GM12878 (cell line): Measurements from ENCODE around the gene PTPRM. TPM values are rescaled to one million over a fixed set of nuclear protein-coding genes. Genes with fewer than 3 reads are reported as not detected.

Experiments used
- ATAC-seq: fragments of 200-7000 bp; cut with Tn5 transposase; 3 replicates; pipeline ENCODE4 v1.9.1; 2020; ENCODE audit warnings: mild to moderate bottlenecking, moderate library complexity
- BruUV-seq: library from RNA; stranded (reverse); fragments of 400-500 nt; replicated peaks from 2 replicates; lab custom pipeline; 2021; lab: Mats Ljungman, UMichigan
- CTCF ChIA-PET: fragments of 300-600 bp; sonication (Branson Sonifier 250); formaldehyde crosslinking; extraction: SDS; loops from one replicate; lab custom pipeline; 2021; ENCODE audit warnings: inconsistent platforms; lab: Yijun Ruan, JAX
- POLR2A ChIA-PET: fragments of 350-600 bp; formaldehyde crosslinking; extraction: SDS; loops from one replicate; lab custom pipeline; 2021; ENCODE audit warnings: inconsistent platforms; lab: Charles Lee
- RAD21 ChIA-PET: fragments of 300-600 bp; sonication (Branson Sonifier 250); formaldehyde crosslinking; loops from one replicate; lab custom pipeline; 2023; ENCODE audit warnings: antibody characterized with exemption; ENCODE audit not compliant: unreplicated experiment; lab: Charles Lee
- SMC1A ChIA-PET: fragments of 300-600 bp; sonication (Branson Sonifier 250); formaldehyde crosslinking; loops from one replicate; lab custom pipeline; 2023; ENCODE audit not compliant: unreplicated experiment, uncharacterized antibody; lab: Charles Lee
- DNase-seq: peaks from one replicate; pipeline ENCODE4 v3.0.0-alpha.2; 2011; ENCODE audit warnings: low read depth, low spot score
- FAIRE-seq: peaks from 3 replicates; lab custom pipeline; 2011; peaks lifted over from hg19 to GRCh38; lab: Jason Lieb, UNC
- H2AFZ ChIP-seq: 2 replicates; pipeline ENCODE4 v1.6.0; 2011; ENCODE audit warnings: low read depth, low read length, control low read depth; ENCODE audit not compliant: control insufficient read depth
- H3K27ac ChIP-seq: 2 replicates; pipeline ENCODE4 v1.5.1; 2011; ENCODE audit warnings: control low read depth; ENCODE audit not compliant: control insufficient read depth, insufficient read depth
- H3K27me3 ChIP-seq, 2 experiments: replicated peaks in 1 of 2; 2 replicates each; pipeline versions ENCODE4 v1.6.0 to v1.6.1; 2011; ENCODE audit warnings: low read length in 1 of 2; ENCODE audit not compliant: control insufficient read depth in 2 of 2, insufficient read depth in 2 of 2
- H3K36me3 ChIP-seq, 2 experiments: 2 replicates each; pipeline ENCODE4 v1.5.1; 2011; ENCODE audit warnings: low read length in 1 of 2; ENCODE audit not compliant: control insufficient read depth in 2 of 2, insufficient read depth in 2 of 2
- H3K4me1 ChIP-seq: 2 replicates; pipeline ENCODE4 v1.6.1; 2011; ENCODE audit warnings: mild to moderate bottlenecking, low read length, moderate library complexity, mixed read lengths; ENCODE audit not compliant: control insufficient read depth, insufficient read depth
- H3K4me2 ChIP-seq: 2 replicates; pipeline ENCODE4 v1.6.0; 2011; ENCODE audit warnings: control low read depth; ENCODE audit not compliant: control insufficient read depth, insufficient read depth
- H3K4me3 ChIP-seq: fragments of 200-600 bp; sonication (generic); 2 replicates; pipeline ENCODE4 v1.5.1; 2016
- H3K79me2 ChIP-seq: 2 replicates; pipeline ENCODE4 v1.6.0; 2011; ENCODE audit warnings: low read length; ENCODE audit not compliant: control insufficient read depth, insufficient read depth
- H3K9ac ChIP-seq: 2 replicates; pipeline ENCODE4 v1.8.0; 2011; ENCODE audit warnings: low read length, control low read depth, mixed read lengths; ENCODE audit not compliant: control insufficient read depth, insufficient read depth
- H3K9me3 ChIP-seq: replicated peaks from 3 replicates; pipeline ENCODE4 v1.5.1; 2011; ENCODE audit warnings: mild to moderate bottlenecking, low read length; ENCODE audit not compliant: control insufficient read depth, insufficient read depth
- H4K20me1 ChIP-seq: 2 replicates; pipeline ENCODE4 v1.6.0; 2011; ENCODE audit not compliant: control insufficient read depth, insufficient read depth
- MXI1 ChIP-seq: fragments of 150-350 bp; IDR thresholded peaks from 2 replicates; pipeline ENCODE4 v1.6.1; 2011; ENCODE audit warnings: low read depth, mild to moderate bottlenecking, inconsistent platforms, low read length, improper control_type of control experiment
- NFXL1 ChIP-seq: fragments of 450-650 bp; IDR thresholded peaks from 2 replicates; pipeline ENCODE4 v1.6.1; 2017; ENCODE audit warnings: antibody characterized with exemption, mild to moderate bottlenecking, borderline replicate concordance
- POU2F2 ChIP-seq: IDR thresholded peaks from 3 replicates; pipeline ENCODE4 v1.6.1; 2011; ENCODE audit warnings: low read depth, mild to moderate bottlenecking, low read length, borderline replicate concordance
- SPI1 ChIP-seq: IDR thresholded peaks from 2 replicates; pipeline ENCODE4 v1.6.1; 2011; ENCODE audit warnings: low read depth, mild to moderate bottlenecking, low read length, moderate library complexity, borderline replicate concordance; ENCODE audit not compliant: insufficient read depth
- ZBED1 ChIP-seq: IDR thresholded peaks from 2 replicates; pipeline ENCODE4 v1.6.1; 2016; ENCODE audit warnings: borderline replicate concordance
- WGBS: methylation state at CpG from one replicate; pipeline ENCODE4 v1.1.6; 2016; ENCODE audit warnings: low lambda C conversion rate; ENCODE audit not compliant: insufficient replicate concordance, insufficient coverage; ENCODE audit errors: missing lambda C conversion rate; 5-methylcytosine and 5-hydroxymethylcytosine counted together
- in situ Hi-C: fragments of 300-500 bp; cut with MboI; formaldehyde crosslinking; loops from 9 replicates; pipeline ENCODE4 v1.14.3; 2018; ENCODE audit warnings: mixed read lengths
- intact Hi-C: fragments of 100-400 bp; cut with micrococcal nuclease; formaldehyde crosslinking; loops from one replicate; pipeline ENCODE4 v1.14.2; 2022; ENCODE audit not compliant: unreplicated experiment
- polyA plus RNA-seq, 11 experiments: library from polyadenylated mRNA; depleted of rRNA in 4 of 11; unstranded in 6 of 11; stranded (reverse) in 5 of 11; fragments of >200 nt; fragmentation: Nextera tagmentation in 4 of 11; fragmentation: Illumina TruSeq in 1 of 11; extraction: Ambion mirVana in 4 of 11; extraction: Trizol in 1 of 11; gene quantifications; 1 replicate in 1 of 11; 2 replicates in 10 of 11; pipeline versions ENCODE4 v1.2.1 to v1.2.3, GENCODE V29; 2011 to 2016; ENCODE audit warnings: inconsistent platforms in 2 of 11, missing spikeins in 2 of 11, low read depth in 1 of 11
- total RNA-seq, 4 experiments: library from RNA; depleted of rRNA in 3 of 4; stranded (reverse); fragments of >200 nt in 3 of 4; fragmentation: Illumina TruSeq in 1 of 4; extraction: Trizol in 1 of 4; gene quantifications; 2 replicates each; pipeline versions ENCODE4 v1.2.1 to v1.2.3, GENCODE V29; 2013 to 2021
- TF ChIP-seq, protein P1 (sequence below): fragments of 450-650 bp; IDR thresholded peaks from 2 replicates; pipeline ENCODE4 v1.6.1; 2016; ENCODE audit warnings: mild to moderate bottlenecking, moderate library complexity, borderline replicate concordance
- TF ChIP-seq, protein P2 (sequence below): IDR thresholded peaks from 2 replicates; pipeline ENCODE4 v1.6.1; 2011; ENCODE audit warnings: mild to moderate bottlenecking, low read depth, low read length, moderate library complexity; ENCODE audit not compliant: insufficient replicate concordance
- TF ChIP-seq, protein P3 (sequence below): fragments of 450-650 bp; IDR thresholded peaks from 2 replicates; pipeline ENCODE4 v1.6.1; 2016; ENCODE audit warnings: mild to moderate bottlenecking
- TF ChIP-seq, protein P4 (sequence below): fragments of 450-650 bp; IDR thresholded peaks from 2 replicates; pipeline ENCODE4 v1.6.1; 2014; ENCODE audit warnings: mild to moderate bottlenecking

The PTPRM gene
- total and polyA plus RNA-seq, 10 of the 15 experiments (the other 5 are each of a cell fraction or from before 2014, with no cell fraction given) = 0.07 to 22.6 (median 0.60) TPM

DNA sequence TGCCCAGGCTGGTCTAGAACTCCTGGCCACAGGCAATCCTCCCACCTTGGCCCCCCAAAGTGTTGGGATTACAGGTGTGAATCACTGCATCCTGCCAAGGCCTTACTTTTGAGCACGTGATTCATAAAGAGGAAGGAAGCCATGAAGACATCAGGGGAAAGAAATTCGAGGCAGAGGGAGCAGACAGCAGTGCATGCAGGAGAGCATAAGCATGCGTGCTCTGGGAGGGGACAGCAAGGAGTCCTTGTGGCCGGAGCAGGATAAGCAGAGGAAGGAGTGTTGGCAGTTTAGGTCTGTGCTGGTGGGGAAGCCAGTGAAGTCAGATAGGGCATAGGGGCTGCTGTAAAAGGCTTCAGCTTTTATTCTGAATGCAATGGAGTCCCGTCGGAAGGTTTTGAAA, 641.6 kb downstream of the PTPRM start:
- H3K27me3 ChIP-seq = no peaks in the 10 kb centered on the region
- SMC1A ChIA-PET = no interaction called here
- TF ChIP-seq POU2F2 (no peak), SPI1 (no peak), MXI1 (no peak), NFXL1 (no peak), ZBED1 (no peak)
- TF ChIP-seq, protein P1, sequence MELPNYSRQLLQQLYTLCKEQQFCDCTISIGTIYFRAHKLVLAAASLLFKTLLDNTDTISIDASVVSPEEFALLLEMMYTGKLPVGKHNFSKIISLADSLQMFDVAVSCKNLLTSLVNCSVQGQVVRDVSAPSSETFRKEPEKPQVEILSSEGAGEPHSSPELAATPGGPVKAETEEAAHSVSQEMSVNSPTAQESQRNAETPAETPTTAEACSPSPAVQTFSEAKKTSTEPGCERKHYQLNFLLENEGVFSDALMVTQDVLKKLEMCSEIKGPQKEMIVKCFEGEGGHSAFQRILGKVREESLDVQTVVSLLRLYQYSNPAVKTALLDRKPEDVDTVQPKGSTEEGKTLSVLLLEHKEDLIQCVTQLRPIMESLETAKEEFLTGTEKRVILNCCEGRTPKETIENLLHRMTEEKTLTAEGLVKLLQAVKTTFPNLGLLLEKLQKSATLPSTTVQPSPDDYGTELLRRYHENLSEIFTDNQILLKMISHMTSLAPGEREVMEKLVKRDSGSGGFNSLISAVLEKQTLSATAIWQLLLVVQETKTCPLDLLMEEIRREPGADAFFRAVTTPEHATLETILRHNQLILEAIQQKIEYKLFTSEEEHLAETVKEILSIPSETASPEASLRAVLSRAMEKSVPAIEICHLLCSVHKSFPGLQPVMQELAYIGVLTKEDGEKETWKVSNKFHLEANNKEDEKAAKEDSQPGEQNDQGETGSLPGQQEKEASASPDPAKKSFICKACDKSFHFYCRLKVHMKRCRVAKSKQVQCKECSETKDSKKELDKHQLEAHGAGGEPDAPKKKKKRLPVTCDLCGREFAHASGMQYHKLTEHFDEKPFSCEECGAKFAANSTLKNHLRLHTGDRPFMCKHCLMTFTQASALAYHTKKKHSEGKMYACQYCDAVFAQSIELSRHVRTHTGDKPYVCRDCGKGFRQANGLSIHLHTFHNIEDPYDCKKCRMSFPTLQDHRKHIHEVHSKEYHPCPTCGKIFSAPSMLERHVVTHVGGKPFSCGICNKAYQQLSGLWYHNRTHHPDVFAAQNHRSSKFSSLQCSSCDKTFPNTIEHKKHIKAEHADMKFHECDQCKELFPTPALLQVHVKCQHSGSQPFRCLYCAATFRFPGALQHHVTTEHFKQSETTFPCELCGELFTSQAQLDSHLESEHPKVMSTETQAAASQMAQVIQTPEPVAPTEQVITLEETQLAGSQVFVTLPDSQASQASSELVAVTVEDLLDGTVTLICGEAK = no peak
- TF ChIP-seq, protein P2, sequence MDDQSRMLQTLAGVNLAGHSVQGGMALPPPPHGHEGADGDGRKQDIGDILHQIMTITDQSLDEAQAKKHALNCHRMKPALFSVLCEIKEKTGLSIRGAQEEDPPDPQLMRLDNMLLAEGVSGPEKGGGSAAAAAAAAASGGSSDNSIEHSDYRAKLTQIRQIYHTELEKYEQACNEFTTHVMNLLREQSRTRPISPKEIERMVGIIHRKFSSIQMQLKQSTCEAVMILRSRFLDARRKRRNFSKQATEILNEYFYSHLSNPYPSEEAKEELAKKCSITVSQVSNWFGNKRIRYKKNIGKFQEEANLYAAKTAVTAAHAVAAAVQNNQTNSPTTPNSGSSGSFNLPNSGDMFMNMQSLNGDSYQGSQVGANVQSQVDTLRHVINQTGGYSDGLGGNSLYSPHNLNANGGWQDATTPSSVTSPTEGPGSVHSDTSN = no peak
- TF ChIP-seq, protein P3, sequence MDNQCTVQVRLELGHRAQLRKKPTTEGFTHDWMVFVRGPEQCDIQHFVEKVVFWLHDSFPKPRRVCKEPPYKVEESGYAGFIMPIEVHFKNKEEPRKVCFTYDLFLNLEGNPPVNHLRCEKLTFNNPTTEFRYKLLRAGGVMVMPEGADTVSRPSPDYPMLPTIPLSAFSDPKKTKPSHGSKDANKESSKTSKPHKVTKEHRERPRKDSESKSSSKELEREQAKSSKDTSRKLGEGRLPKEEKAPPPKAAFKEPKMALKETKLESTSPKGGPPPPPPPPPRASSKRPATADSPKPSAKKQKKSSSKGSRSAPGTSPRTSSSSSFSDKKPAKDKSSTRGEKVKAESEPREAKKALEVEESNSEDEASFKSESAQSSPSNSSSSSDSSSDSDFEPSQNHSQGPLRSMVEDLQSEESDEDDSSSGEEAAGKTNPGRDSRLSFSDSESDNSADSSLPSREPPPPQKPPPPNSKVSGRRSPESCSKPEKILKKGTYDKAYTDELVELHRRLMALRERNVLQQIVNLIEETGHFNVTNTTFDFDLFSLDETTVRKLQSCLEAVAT = no peak
- TF ChIP-seq, protein P4, sequence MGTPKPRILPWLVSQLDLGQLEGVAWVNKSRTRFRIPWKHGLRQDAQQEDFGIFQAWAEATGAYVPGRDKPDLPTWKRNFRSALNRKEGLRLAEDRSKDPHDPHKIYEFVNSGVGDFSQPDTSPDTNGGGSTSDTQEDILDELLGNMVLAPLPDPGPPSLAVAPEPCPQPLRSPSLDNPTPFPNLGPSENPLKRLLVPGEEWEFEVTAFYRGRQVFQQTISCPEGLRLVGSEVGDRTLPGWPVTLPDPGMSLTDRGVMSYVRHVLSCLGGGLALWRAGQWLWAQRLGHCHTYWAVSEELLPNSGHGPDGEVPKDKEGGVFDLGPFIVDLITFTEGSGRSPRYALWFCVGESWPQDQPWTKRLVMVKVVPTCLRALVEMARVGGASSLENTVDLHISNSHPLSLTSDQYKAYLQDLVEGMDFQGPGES = no peak
- no peaks in the 10 kb centered on the region for H4K20me1 ChIP-seq
- no TSS peak for BruUV-seq
- WGBS = 33% methylated on average over 6 of the region's 6 CpGs
- ATAC-seq (no peak), FAIRE-seq (no peak), DNase-seq (no peak)
- CTCF ChIA-PET = no interaction called here
- H3K27ac ChIP-seq = no peak overlapping the region
- POLR2A ChIA-PET = no interaction called here
- no peak overlapping the region for H3K4me3 ChIP-seq
- no peaks in the 10 kb centered on the region for H3K4me1 ChIP-seq
- no peaks in the 10 kb centered on the region for H3K36me3 ChIP-seq
- H2AFZ ChIP-seq = no peak overlapping the region
- no peaks in the 10 kb centered on the region for H3K79me2 ChIP-seq
- no peak overlapping the region for H3K4me2 ChIP-seq
- intact Hi-C loops = no loop called here
- RAD21 ChIA-PET = no interaction called here
- in situ Hi-C loops = no loop called here
- H3K9me3 ChIP-seq = no peaks in the 10 kb centered on the region
- H3K9ac ChIP-seq = no peak overlapping the region
